T-helper 22 cell (primary cell): ENCODE data around the gene CCNT1.
"Not testable (repeated sequence)": the region's sequence is repeated elsewhere in the genome, so short reads cannot be mapped to it uniquely, and the experiment has no call there.

Source experiments
- DNase-seq: peaks from one replicate; pipeline ENCODE4 v3.0.0-alpha.2; 2020; ENCODE audit warnings: low read depth

Gene CCNT1

DNA sequence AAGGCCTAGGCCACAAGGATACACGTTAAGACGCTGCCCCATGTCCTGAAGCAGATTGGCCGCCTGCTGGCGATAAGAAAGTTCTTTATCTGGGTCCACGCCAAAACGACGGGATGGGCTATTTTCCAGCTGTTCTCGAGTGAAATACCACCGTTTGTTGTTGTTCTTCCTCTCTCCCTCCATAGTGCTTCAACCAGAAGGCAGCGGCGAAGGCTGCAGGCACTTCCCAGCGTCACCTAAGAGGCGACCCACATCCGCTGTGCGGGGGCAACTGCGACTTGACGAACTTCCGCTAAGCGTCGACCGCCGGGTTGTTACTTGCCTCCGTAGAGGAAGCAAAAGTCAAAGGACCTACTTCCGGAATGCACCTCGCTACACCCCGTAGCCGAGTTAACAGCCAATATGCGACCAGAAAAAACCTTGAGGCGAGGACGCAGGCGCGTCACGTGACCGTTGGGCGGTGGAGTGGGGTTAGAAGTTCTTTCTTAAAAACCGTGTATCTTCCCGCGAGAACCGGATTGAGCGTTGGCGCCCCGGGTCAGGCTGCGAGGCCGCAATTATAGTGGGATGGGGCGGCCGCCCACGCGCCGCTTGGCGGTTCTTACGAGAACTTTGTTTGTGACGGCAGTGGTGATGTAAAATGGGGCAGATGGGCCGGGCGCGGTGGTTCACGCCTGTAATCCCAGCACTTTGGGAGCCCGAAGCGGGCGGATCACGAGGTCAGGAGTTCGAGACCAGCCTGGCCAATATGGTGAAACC lies at the start of gene CCNT1:
TSS of gene CCNT1 (minus strand) at position 215 of the 759 bp plus-strand sequence. CDS start at position 183, 32 bp downstream.
- DNase-seq = peak; percentile 99

DNA sequence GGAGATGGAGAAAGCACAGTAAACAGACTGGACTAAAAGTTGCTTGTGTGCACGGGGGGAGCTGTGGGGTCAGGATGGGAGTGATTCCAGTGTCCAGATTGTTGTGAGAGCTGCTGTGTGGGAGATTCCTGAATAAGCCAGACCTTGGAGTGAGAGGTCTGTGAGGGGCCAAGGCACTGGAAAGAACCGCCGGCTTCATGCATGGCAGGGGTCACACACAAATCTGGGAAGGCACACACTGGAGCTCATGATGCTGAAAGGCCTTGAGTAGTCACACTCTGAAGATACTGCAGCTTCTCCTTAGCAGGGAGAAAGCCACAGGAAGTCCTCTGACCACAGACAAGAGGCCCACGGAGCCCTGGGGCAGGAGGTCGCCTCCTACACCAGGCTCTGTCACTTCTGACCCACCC lies 49.3 kb upstream of the CCNT1 start:
- DNase-seq = no peak

DNA sequence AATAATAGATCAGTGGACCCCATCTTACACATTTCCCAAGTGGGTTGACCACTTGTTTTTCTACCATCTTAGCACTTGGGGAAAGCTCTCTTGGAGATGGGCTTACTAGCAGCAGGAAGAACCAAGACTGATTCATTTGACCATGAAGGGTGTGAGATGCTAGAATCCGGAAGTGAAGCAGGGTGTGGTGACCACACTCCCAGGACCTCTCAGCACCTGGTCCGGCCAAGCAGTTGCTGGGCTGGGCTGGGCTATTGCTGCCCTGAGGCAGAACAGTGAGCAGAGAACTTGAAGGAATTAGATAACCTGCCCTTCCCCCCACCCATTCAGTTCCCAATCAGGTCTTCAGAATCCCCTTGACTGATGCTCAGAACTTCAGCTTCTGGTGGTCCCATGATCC lies 48.0 kb upstream of the CCNT1 start:
- DNase-seq = no peak

- DNase-seq = no peak
Observed at GRCh38 chr12:48758737-48759136, 42.2 kb upstream of the CCNT1 start.

DNA sequence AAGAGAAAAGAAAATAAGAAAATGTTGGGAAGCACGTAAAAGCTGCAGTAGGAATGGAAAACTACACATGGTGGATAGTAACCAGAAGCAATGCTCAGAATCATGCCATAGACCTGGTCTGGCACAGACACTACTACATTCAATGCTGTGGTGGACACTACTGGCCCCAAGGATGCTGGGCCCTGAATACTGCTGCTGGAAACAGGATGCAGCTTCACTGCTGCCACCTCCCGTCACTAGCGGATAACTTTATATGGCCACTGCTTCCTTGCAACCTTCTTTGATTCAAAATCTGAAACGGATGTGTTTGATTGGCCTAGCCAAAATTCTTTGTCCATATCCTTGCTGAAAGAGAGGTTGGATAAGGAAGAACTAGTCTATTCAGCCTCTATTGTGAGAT lies 41.7 kb upstream of the CCNT1 start:
- no peak for DNase-seq

- DNase-seq = no peak
Observed at GRCh38 chr12:48750769-48751356, 34.4 kb upstream of the CCNT1 start.

DNA sequence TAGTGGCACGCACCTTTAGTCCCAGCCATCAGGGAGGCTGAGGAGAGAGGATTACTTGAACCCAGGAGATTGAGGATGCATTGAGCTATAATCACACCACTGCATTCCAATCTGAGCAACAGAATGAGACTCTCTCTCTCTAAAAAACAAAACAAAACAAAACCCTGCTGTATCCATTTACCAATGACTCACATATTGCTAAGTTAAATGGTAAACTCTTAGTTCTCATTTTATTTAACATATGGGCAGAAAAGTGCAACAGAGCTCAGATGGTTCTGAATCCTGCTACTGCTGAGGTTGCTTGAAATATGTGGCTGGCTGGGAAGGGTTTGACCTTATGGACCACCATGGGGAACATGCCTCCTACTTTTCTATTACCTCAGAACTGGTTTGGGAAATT lies 33.7 kb upstream of the CCNT1 start:
- DNase-seq = no peak

DNA sequence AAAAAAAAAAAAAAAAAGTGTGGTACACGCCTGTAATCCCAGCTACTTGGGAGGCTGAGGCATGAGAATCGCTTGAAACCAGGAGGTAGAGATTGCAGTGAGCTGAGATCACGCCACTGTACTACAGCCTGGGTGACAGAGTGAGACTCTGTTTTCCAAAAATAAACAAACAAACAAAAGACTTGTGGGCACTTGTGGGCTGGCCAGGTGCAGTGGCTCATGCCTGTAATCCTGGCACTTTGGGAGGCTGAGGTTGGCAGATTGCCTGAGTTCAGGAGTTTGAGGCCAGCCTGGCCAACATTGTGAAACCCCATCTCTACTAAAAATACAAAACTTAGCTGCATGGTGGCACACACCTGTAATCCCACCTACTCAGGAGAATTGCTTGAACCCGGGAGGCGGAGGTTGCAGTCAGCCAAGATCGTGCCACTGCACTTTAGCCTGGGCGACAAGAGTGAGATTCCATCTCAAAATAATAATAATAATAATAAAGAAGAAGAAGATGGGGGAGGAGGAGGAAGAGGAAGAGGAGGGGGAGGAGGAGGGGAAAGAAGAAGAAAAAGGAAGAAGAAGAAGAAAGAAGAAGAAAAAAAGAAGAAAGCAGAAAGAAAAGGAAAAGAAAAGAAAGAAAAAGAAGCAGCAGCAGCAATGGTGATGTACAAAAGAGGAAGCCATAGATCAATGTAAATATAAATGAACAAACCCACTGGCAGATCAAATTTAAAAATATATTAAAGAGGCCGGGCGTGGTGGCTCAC lies 27.9 kb upstream of the CCNT1 start:
- DNase-seq = no peak

DNA sequence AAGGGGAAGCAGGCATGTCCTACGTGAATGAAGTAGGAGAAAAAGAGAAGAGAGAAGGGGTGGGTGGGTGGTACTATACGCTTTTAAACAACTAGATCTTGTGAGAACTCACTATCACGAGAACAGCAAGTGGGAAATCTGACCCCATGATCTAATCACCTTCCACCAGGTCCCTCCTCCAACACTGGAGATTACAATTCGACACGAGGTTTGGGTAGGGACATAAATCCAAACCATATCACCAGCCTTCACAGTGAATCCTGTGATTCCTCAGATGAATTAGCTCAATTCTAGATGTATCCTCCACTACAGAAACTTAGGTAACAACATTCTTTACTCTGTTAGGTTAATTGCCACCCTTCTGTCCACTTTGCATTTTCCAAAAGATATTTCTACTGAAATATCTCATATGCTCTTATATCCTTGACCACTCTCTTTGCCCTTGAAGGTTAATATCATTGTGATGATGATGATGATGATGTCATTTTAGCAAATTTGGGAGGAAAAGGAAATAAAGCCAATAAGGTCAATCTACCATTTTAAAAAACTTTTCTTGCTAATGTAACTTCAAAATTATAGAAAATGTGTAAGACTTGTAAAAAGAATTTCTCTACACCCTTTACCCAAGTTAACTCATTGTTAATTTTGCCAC lies 23.2 kb upstream of the CCNT1 start:
- DNase-seq = no peak

DNA sequence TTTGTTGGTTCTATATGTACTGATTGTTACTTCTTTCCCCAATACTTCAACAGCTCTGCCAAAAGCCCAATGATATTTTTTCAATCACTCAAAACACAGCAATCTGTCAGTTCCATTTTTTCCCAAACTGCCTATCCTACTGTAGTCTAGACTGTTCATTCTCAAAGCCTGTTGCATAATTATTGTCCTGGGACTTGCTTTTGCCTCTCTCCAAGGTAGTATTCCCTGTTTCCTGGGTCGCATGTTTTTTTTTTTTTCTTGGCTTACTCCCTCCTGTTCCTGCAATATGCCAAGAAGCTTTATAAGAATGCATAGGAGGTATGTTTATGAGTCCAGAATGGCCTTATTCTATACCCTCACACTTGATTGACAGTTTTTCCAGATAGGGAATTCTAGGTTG lies 19.9 kb upstream of the CCNT1 start:
- no peak for DNase-seq

DNA sequence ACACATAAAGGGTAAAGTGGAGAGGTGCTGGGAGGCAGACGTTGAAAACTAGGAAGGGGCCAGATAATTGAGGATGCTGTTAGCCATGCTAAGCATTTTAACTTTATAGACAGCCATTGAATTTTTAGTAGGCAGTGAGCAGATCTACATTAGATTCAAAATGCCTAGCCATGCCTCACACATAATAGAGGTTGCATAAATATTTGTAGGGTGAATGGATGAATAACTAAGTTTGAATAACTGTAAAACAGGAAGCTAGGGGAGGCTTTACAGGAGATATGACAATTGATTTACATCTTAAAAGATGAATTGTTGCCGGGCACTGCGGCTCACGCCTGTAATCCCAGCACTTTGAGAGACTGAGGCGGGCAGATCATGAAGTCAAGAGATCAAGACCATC lies 12.3 kb upstream of the CCNT1 start:
- DNase-seq = no peak

GRCh38 chr12:48720737-48721136 lies 4.2 kb upstream of the CCNT1 start:
- DNase-seq = not testable (repeated sequence)

- DNase-seq = not testable (repeated sequence)
Observed at GRCh38 chr12:48720171-48720570, 3.7 kb upstream of the CCNT1 start.

GRCh38 chr12:48719002-48719401 lies 2.5 kb upstream of the CCNT1 start:
- not testable (repeated sequence) for DNase-seq

DNA sequence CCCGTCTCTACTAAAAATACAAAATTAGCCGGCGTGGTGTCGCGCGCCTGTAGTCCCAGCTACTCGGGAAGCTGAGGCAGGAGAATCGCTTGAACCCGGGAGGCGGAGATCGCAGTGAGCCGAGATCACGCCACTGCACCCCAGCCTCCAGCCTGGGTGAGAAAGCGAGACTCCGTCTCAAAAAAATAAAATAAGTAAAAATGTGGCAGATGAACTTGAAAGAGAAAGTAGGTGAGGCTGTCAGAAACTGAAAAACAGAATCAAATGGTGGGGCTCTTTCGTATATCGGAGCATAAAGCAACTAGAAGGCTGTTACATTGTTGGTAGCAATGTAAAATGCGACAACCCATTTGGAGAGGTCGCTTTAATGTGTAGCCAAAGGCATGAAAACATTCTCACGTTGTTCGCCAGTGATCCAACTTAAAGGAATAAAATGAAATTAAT lies 767 bp upstream of the CCNT1 start:
- DNase-seq = no peak

- no peak for DNase-seq
Observed at GRCh38 chr12:48716168-48716492, 377 bp downstream of the CCNT1 start.

DNA sequence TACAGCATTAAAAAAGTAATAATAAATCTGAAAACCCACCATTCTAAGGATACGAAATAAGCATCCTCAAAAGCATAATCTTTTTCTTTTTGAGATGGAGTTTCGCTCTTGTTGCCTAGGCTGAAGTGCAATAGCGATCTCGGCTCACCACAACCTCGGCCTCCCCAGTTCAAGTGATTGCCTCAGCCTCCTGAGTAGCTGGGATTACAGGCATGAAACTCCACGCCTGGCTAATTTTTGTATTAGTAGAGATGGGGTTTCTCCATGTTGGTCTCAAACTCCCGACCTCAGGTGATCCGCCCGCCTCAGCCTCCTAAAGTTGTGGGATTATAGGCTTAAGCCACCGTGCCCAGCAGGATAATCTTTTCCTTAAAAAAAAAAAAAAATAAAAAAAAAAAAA lies 4.3 kb downstream of the CCNT1 start:
- DNase-seq = no peak

DNA sequence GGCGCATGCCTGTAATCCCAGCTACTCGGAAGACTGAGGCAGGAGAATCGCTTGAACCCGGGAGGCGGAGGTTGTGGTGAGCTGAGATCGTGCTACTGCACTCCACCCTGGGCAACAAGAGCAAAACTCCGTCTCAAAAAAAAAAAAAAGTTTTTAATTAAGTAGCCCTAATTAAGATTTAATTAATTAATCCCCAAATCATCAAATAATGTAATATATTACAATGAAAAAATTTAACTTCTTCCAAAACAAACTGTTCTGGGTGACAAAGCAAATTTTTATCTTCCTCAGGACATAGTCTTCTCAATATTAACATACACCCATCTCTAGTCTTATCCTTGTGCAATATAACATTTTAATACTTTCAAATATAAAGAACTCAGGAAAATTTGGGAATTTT lies 17.7 kb downstream of the CCNT1 start:
- DNase-seq = not testable (repeated sequence)

GRCh38 chr12:48696626-48697025 lies 19.9 kb downstream of the CCNT1 start:
- no peak for DNase-seq

GRCh38 chr12:48695859-48696258 lies 20.6 kb downstream of the CCNT1 start:
- DNase-seq = no peak

DNA sequence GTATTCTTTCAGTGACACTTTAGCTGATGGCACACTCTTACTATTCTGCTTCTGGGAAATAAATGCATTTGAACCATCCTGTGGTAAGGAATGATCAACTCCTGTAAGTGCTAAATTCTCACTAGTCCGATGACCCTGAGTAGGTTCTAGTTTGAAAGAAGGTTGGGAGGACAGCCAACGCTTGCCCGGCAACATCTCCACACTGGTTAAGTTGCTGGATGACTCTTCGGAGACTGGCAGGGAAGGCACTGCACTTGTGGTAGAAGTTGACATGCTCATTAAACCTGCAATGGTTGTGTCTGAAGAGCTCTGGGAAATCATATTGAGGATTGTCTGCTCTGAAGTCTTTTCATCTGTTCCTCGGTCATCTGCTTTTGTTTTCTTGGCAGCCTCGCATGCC lies 22.5 kb downstream of the CCNT1 start:
- no peak for DNase-seq

DNA sequence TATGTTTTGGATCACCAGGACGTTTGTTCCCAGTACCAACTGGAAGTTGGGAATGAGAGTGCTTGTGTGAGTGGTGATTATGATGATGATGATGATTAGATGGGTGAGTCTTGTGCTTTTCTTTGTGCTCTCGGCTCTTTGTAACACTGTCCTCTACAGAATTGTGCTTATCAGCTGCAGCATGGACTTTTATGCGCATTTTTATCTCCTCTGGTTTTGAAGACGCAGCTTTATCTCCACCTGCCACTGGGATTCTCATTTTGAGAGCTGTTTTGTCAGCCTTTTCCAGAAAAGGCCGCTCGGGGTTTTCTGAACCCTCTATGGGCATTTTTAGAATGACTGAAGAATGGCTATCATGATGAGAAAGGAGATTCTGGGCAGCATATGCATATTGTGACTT lies 22.9 kb downstream of the CCNT1 start:
- DNase-seq = no peak
